ENCODE measurements around the gene NLGN1. TPM values are rescaled to one million over a fixed set of nuclear protein-coding genes. Genes with fewer than 3 reads are reported as not detected.
"Not testable (repeated sequence)": the region's sequence is repeated elsewhere in the genome, so short reads cannot be mapped to it uniquely, and the experiment has no call there.

Gene NLGN1
- total RNA-seq (2014; rRNA removed; shearing (Covaris generic); ENCODE audit: low replicate concordance), result 2.0 and 8.6 TPM in 2 replicates

- DNase-seq (ENCODE audit: low read depth), result peak; percentile 84
- in situ Hi-C loops (cut with HindIII; ENCODE audit: low pct_unique_long_range_greater_than_20kb, low sequenced_read_pairs), result no loop called here
These were observed at the start of gene NLGN1 for GRCh38 chr3:173397161-173398110. Gene NLGN1 (plus strand): TSS chr3:173397744.

GRCh38 chr3:173351886-173352285 is 45.7 kb upstream of the NLGN1 start:
- in situ Hi-C loops (cut with HindIII; ENCODE audit: low pct_unique_long_range_greater_than_20kb, low sequenced_read_pairs), result no loop called here
- no peak for DNase-seq (ENCODE audit: low read depth)

- in situ Hi-C loops (cut with HindIII; ENCODE audit: low pct_unique_long_range_greater_than_20kb, low sequenced_read_pairs); DNase-seq (ENCODE audit: low read depth): not testable (repeated sequence)
These were observed 44.4 kb upstream of the NLGN1 start for GRCh38 chr3:173353137-173353536.

DNA sequence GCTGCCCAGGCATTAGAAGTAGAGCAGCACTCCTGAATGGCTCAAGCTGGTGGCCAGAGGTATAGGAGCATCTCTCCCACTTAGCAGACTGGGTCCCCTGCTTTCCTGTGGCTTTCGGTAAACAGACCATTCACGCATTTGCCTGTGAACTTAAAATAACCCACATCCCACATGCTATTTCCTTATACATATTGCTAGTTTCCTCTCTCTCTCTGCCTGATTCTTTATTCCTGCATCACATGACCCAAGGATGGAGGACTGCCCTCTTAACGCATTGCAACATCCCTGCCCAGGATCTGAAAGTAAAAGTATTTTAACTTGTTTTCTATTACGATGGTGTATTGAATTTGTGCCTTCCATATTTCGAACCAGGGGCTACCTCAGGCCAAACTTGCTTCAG is 43.4 kb upstream of the NLGN1 start:
- no peak for DNase-seq (ENCODE audit: low read depth)
- in situ Hi-C loops (cut with HindIII; ENCODE audit: low pct_unique_long_range_greater_than_20kb, low sequenced_read_pairs), result no loop called here

GRCh38 chr3:173371848-173372487 is 25.6 kb upstream of the NLGN1 start:
- DNase-seq (ENCODE audit: low read depth), result peak; percentile 42
- in situ Hi-C loops (cut with HindIII; ENCODE audit: low pct_unique_long_range_greater_than_20kb, low sequenced_read_pairs), result no loop called here

GRCh38 chr3:173380681-173381080 is 16.9 kb upstream of the NLGN1 start:
- in situ Hi-C loops (cut with HindIII; ENCODE audit: low pct_unique_long_range_greater_than_20kb, low sequenced_read_pairs), result no loop called here
- DNase-seq (ENCODE audit: low read depth), result no peak

- in situ Hi-C loops (cut with HindIII; ENCODE audit: low pct_unique_long_range_greater_than_20kb, low sequenced_read_pairs); DNase-seq (ENCODE audit: low read depth): not testable (repeated sequence)
These were observed 15.6 kb upstream of the NLGN1 start for GRCh38 chr3:173381936-173382335.

- in situ Hi-C loops (cut with HindIII; ENCODE audit: low pct_unique_long_range_greater_than_20kb, low sequenced_read_pairs), result no loop called here
- DNase-seq (ENCODE audit: low read depth), result peak; percentile 93
These were observed 2.5 kb upstream of the NLGN1 start for GRCh38 chr3:173395073-173395411.

GRCh38 chr3:173395412-173396181 is 1.9 kb upstream of the NLGN1 start:
- DNase-seq (ENCODE audit: low read depth), result peak; percentile 96
- in situ Hi-C loops (cut with HindIII; ENCODE audit: low pct_unique_long_range_greater_than_20kb, low sequenced_read_pairs), result no loop called here

- in situ Hi-C loops (cut with HindIII; ENCODE audit: low pct_unique_long_range_greater_than_20kb, low sequenced_read_pairs), result no loop called here
- peak; percentile 69 for DNase-seq (ENCODE audit: low read depth)
These were observed 1.1 kb upstream of the NLGN1 start for GRCh38 chr3:173396191-173397041.

GRCh38 chr3:173398111-173398479 is 551 bp downstream of the NLGN1 start:
- in situ Hi-C loops (cut with HindIII; ENCODE audit: low pct_unique_long_range_greater_than_20kb, low sequenced_read_pairs), result no loop called here
- no peak for DNase-seq (ENCODE audit: low read depth)

GRCh38 chr3:173399044-173399443 is 1.5 kb downstream of the NLGN1 start:
- DNase-seq (ENCODE audit: low read depth), result peak; percentile 58
- in situ Hi-C loops (cut with HindIII; ENCODE audit: low pct_unique_long_range_greater_than_20kb, low sequenced_read_pairs), result no loop called here

DNA sequence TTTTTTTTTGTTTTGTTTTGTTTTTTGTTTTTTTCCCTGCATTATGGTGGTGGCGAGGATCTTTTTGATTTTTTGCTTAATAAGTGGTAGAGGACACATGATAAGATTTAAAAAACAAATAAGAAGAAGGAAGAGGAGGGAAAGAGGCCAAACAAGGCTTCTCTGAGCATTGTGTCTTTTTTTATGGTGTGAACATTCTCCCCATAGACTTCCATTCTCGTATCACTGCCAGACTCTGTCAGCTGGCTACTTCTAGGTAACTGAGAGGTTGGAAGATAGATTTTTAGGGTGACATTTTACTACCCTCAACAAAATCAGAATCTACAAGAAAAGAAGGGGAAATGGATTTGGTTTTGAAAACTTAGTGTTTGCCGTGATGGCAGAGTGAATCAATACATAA is 3.8 kb downstream of the NLGN1 start:
- in situ Hi-C loops (cut with HindIII; ENCODE audit: low pct_unique_long_range_greater_than_20kb, low sequenced_read_pairs), result no loop called here
- DNase-seq (ENCODE audit: low read depth), result no peak

GRCh38 chr3:173402656-173403055 is 5.1 kb downstream of the NLGN1 start:
- no peak for DNase-seq (ENCODE audit: low read depth)
- in situ Hi-C loops (cut with HindIII; ENCODE audit: low pct_unique_long_range_greater_than_20kb, low sequenced_read_pairs), result no loop called here

DNA sequence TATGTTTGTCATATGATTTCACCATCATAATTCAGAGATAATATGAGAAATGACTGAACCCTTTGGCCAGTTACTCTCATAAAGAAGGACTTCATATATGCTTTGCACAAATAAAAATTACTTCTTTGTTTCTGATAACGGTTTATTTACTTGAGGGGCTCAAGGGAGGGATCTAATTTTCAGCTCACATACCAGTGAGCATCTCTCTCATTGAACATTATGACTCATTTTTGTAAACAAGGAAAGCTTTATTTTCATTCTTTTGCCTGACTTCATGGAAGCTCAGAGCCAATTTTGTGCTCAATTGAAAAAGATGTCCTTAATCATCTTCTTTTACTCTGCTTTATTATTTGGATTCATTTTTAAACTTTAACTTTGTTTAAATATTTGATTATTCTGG is 5.8 kb downstream of the NLGN1 start:
- no peak for DNase-seq (ENCODE audit: low read depth)
- in situ Hi-C loops (cut with HindIII; ENCODE audit: low pct_unique_long_range_greater_than_20kb, low sequenced_read_pairs), result no loop called here

GRCh38 chr3:173404156-173404555 is 6.6 kb downstream of the NLGN1 start:
- DNase-seq (ENCODE audit: low read depth), result no peak
- in situ Hi-C loops (cut with HindIII; ENCODE audit: low pct_unique_long_range_greater_than_20kb, low sequenced_read_pairs), result no loop called here

GRCh38 chr3:173410436-173410835 is 12.9 kb downstream of the NLGN1 start:
- in situ Hi-C loops (cut with HindIII; ENCODE audit: low pct_unique_long_range_greater_than_20kb, low sequenced_read_pairs), result no loop called here
- DNase-seq (ENCODE audit: low read depth), result no peak

DNA sequence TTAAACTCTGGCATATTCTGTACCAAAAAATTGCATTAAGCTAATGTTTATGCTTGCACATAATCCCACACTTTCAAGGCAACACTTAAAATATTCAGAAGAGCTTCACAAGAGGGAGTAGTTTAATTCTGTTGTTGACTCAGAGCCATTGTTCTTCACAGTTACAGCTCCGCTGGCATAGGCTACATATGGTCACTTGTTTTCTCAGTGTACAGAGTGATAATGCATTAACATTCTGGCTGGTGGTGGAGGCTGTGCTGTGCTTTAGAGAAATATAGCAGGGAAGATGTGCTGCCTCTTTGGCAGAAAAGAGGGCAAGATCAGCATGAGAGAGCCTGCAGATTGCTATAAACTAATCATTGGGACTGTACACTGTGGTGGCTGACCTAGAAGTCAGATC is 13.3 kb downstream of the NLGN1 start:
- DNase-seq (ENCODE audit: low read depth), result no peak
- in situ Hi-C loops (cut with HindIII; ENCODE audit: low pct_unique_long_range_greater_than_20kb, low sequenced_read_pairs), result no loop called here
